PC-3 (cell line): ENCODE results near the gene TOM1L2. TPM values are rescaled to one million over a fixed set of nuclear protein-coding genes. Genes with fewer than 3 reads are reported as not detected.

ENCODE experiments used
- ATAC-seq: fragments of 200-7000 bp; cut with Tn5 transposase; 2 replicates; pipeline ENCODE4 v1.9.1; 2020; ENCODE audit warnings: mild to moderate bottlenecking, moderate library complexity
- BruUV-seq: library from RNA; stranded (reverse); fragments of 400-500 nt; replicated peaks from 2 replicates; lab custom pipeline; 2021; lab: Mats Ljungman, UMichigan
- CTCF ChIA-PET: fragments of 300-600 bp; sonication (Branson Sonifier 250); formaldehyde crosslinking; loops from one replicate; lab custom pipeline; 2022; ENCODE audit warnings: antibody characterized with exemption; lab: Charles Lee
- POLR2A ChIA-PET: fragments of 300-600 bp; sonication (Branson Sonifier 250); formaldehyde crosslinking; loops from one replicate; lab custom pipeline; 2022; ENCODE audit warnings: antibody characterized with exemption; ENCODE audit not compliant: unreplicated experiment; lab: Charles Lee
- DNase-seq: peaks from one replicate; pipeline ENCODE4 v3.0.0-alpha.2; 2015
- H2AFZ ChIP-seq: fragments of 300-600 bp; sonication (generic); 2 replicates; pipeline ENCODE4 v1.6.0; 2016; ENCODE audit warnings: antibody characterized with exemption, low read length
- H3F3A ChIP-seq: fragments of 300-600 bp; sonication (generic); one replicate; pipeline ENCODE4 v1.6.0; 2017; ENCODE audit warnings: antibody characterized with exemption, low read length, control low read depth, mild to moderate bottlenecking; ENCODE audit not compliant: unreplicated experiment
- H3K27ac ChIP-seq: fragments of 300-600 bp; sonication (generic); 2 replicates; pipeline ENCODE4 v1.5.1; 2016; ENCODE audit warnings: mild to moderate bottlenecking, low read length
- H3K27me3 ChIP-seq: fragments of 300-600 bp; sonication (generic); 2 replicates; pipeline ENCODE4 v1.6.1; 2016; ENCODE audit warnings: low read length, mixed read lengths
- H3K36me3 ChIP-seq: fragments of 300-600 bp; sonication (generic); 2 replicates; pipeline ENCODE4 v1.6.1; 2016; ENCODE audit warnings: low read depth, mixed run types, low read length, mixed read lengths
- H3K4me1 ChIP-seq: fragments of 300-600 bp; sonication (generic); 2 replicates; pipeline ENCODE4 v1.5.1; 2016; ENCODE audit warnings: low read length; ENCODE audit not compliant: insufficient read depth
- H3K4me2 ChIP-seq: fragments of 300-600 bp; sonication (generic); 2 replicates; pipeline ENCODE4 v1.6.0; 2016; ENCODE audit warnings: low read length
- H3K4me3 ChIP-seq: fragments of 300-600 bp; sonication (generic); 2 replicates; pipeline ENCODE4 v1.5.1; 2016; ENCODE audit warnings: mild to moderate bottlenecking, low read length, mixed read lengths
- H3K79me2 ChIP-seq: fragments of 300-600 bp; sonication (generic); 2 replicates; pipeline ENCODE4 v1.6.1; 2017; ENCODE audit warnings: low read length, mixed read lengths
- H3K9ac ChIP-seq: fragments of 300-600 bp; sonication (generic); 2 replicates; pipeline ENCODE4 v1.6.0; 2016; ENCODE audit warnings: mild to moderate bottlenecking, low read length
- H3K9me2 ChIP-seq: fragments of 300-600 bp; sonication (generic); replicated peaks from 2 replicates; pipeline ENCODE4 v1.6.1; 2016; ENCODE audit warnings: mixed run types, low read length, mixed read lengths
- H3K9me3 ChIP-seq: fragments of 300-600 bp; sonication (generic); 2 replicates; pipeline ENCODE4 v1.6.1; 2016; ENCODE audit warnings: low read length, mixed read lengths
- H4K20me1 ChIP-seq: fragments of 300-600 bp; sonication (generic); 2 replicates; pipeline ENCODE4 v1.6.1; 2016; ENCODE audit warnings: low read length, mixed read lengths
- CTCF ChIP-seq: fragments of 300-600 bp; sonication (generic); conservative IDR thresholded peaks from 2 replicates; pipeline ENCODE4 v1.5.1; 2017; ENCODE audit warnings: antibody characterized with exemption, low read depth, mild to moderate bottlenecking, low read length
- EZH2 ChIP-seq: fragments of 300-600 bp; sonication (generic); IDR thresholded peaks from one replicate; pipeline ENCODE4 v1.6.1; 2017; ENCODE audit warnings: antibody characterized with exemption, mild to moderate bottlenecking, low read length; ENCODE audit not compliant: unreplicated experiment
- EZH2phosphoT487 ChIP-seq: fragments of 300-600 bp; sonication (generic); IDR thresholded peaks from 2 replicates; pipeline ENCODE4 v1.6.1; 2018; ENCODE audit warnings: mild to moderate bottlenecking, antibody characterized with exemption, low read length, borderline replicate concordance
- intact Hi-C: fragments of 100-400 bp; cut with micrococcal nuclease; formaldehyde crosslinking; loops from 2 replicates; pipeline ENCODE4 v1.9.0; 2023
- total RNA-seq: library from RNA; depleted of rRNA; stranded (reverse); fragments of >200 nt; gene quantifications from 2 replicates; pipeline ENCODE4 v1.2.3, GENCODE V29; 2014

Gene TOM1L2
- total RNA-seq, 1 experiment from 2014 or later, result 53.3 TPM

- BruUV-seq, result no TSS peak
- no peaks in the 10 kb centered on the region for H3K9me3 ChIP-seq
- H3K79me2 ChIP-seq, result no peaks in the 10 kb centered on the region
- peak; percentile 78 for DNase-seq
- no peaks in the 10 kb centered on the region for H3K27me3 ChIP-seq
- no peak overlapping the region for H2AFZ ChIP-seq
- no peak overlapping the region for H3K9ac ChIP-seq
- ChIA-PET CTCF (no interaction called here), POLR2A (interaction anchor here (0.5 kb wide), 1 partner anchor 112 kb away, joined by 4 read pairs; the partner anchor contains the start of genes DRC3 and TOM1L2)
- no peaks in the 10 kb centered on the region for H3F3A ChIP-seq
- H4K20me1 ChIP-seq, result no peaks in the 10 kb centered on the region
- peaks cover 3% of the 10 kb centered on the region for H3K36me3 ChIP-seq
- peaks cover 4% of the 10 kb centered on the region for H3K4me1 ChIP-seq
- ATAC-seq, result peak; percentile 89
- H3K4me2 ChIP-seq, result no peak overlapping the region
- no peak overlapping the region for H3K27ac ChIP-seq
- intact Hi-C loops, result loop anchor here (2.0 to 5.0 kb wide), 2 partner anchors 47 to 178 kb away; partner anchors contain the start of gene RAI1
- no peak for TF ChIP-seq EZH2
- peak; percentile 97 for TF ChIP-seq CTCF
- H3K4me3 ChIP-seq, result no peak overlapping the region
- H3K9me2 ChIP-seq, result no peaks in the 10 kb centered on the region
Measured at GRCh38 chr17:17859909-17860765, 112.1 kb downstream of the TOM1L2 start.

GRCh38 chr17:17857496-17857895 lies 114.7 kb downstream of the TOM1L2 start:
- no peaks in the 10 kb centered on the region for H4K20me1 ChIP-seq
- H3K4me2 ChIP-seq, result no peak overlapping the region
- CTCF ChIA-PET, result no interaction called here
- no peaks in the 10 kb centered on the region for H3K27me3 ChIP-seq
- H3F3A ChIP-seq, result no peaks in the 10 kb centered on the region
- no peak overlapping the region for H3K27ac ChIP-seq
- TF ChIP-seq EZH2phosphoT487, result no peak
- no peak for TF ChIP-seq CTCF
- TF ChIP-seq EZH2, result no peak
- no TSS peak for BruUV-seq
- H3K36me3 ChIP-seq, result no peaks in the 10 kb centered on the region
- H3K9me3 ChIP-seq, result no peaks in the 10 kb centered on the region
- POLR2A ChIA-PET, result no interaction called here
- intact Hi-C loops, result no loop called here
- no peak overlapping the region for H3K4me3 ChIP-seq
- ATAC-seq, result no peak
- no peaks in the 10 kb centered on the region for H3K79me2 ChIP-seq
- DNase-seq, result no peak
- no peak overlapping the region for H3K9ac ChIP-seq
- H3K9me2 ChIP-seq, result no peaks in the 10 kb centered on the region
- H3K4me1 ChIP-seq, result peaks cover 24% of the 10 kb centered on the region
- no peak overlapping the region for H2AFZ ChIP-seq

GRCh38 chr17:17856386-17856785 lies 115.8 kb downstream of the TOM1L2 start:
- Histone ChIP-seq H3K27me3 (no peaks in the 10 kb centered on the region), H3F3A (no peaks in the 10 kb centered on the region), H3K9me3 (no peaks in the 10 kb centered on the region), H3K36me3 (no peaks in the 10 kb centered on the region), H4K20me1 (no peaks in the 10 kb centered on the region), H3K4me3 (no peak overlapping the region), H3K4me2 (no peak overlapping the region), H2AFZ (no peak overlapping the region), H3K79me2 (no peaks in the 10 kb centered on the region), H3K9me2 (no peaks in the 10 kb centered on the region), H3K4me1 (peaks cover 24% of the 10 kb centered on the region), H3K27ac (no peak overlapping the region), H3K9ac (no peak overlapping the region)
- CTCF ChIA-PET, result no interaction called here
- DNase-seq (no peak), ATAC-seq (no peak)
- POLR2A ChIA-PET, result no interaction called here
- TF ChIP-seq EZH2phosphoT487 (no peak), CTCF (no peak), EZH2 (no peak)
- BruUV-seq, result no TSS peak
- intact Hi-C loops, result no loop called here
